Frontal cortex (tissue), 4 donors: ENCODE data around the gene ZMIZ1. TPM values are rescaled to one million over a fixed set of nuclear protein-coding genes. Genes with fewer than 3 reads are reported as not detected.

ENCODE experiments used
- DNase-seq, 2 donors: peaks; one replicate each; pipeline ENCODE4 v3.0.0; 2012; ENCODE audit warnings: low spot score in 2 of 2
- FAIRE-seq: peaks from 2 replicates; lab custom pipeline; 2012; peaks lifted over from hg19 to GRCh38; lab: Jason Lieb, UNC
- total RNA-seq: library from RNA; depleted of rRNA; stranded (reverse); fragments of >200 nt; gene quantifications from one replicate; pipeline ENCODE4 v1.2.3, GENCODE V29; 2014
- donor health status: control.
- donor health status: control.
- donor health status: control.

Gene ZMIZ1
- total RNA-seq, 1 donor from 2014 or later = 19.6 TPM

DNA sequence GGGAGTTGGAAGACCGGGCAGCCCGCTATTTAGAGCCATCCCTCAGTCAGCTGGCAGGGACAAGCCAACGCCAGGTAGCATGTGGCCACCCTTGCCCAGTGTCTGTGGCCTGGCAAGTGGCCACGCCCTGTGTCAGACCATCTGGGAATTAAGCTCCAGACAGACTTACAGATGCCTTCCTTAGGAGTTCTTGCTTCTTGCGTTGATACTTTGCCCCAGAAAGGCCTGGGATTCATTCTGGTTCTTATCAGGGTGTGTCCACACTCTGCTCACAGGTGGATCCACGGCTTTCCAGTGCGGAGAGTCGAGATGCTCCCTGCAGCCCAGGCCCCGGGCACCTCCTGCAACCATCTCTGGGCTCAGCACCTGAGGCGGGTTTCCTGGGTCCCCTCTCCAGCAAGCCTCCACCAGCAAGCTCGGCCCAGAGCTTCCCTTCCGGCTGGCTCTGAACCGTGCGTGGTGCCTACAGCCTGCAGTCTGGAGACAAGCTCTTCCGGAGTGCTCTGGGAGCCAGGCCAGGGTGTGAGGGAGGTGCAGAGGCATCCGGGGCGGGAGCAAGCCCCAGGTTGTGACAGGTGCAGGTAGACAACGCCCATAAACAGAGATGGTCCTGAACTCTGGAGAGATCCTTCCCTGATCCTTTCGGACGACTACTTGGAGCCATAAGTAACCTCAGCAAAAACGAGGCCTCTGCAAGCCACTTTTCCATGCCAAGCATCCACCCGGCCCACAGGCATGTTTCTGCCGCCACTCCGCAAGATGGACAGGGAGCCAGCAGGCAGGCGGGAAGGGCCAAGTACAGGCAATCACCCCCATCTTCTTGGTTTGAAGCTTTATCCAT is 246.2 kb downstream of the ZMIZ1 start:
- no peak for FAIRE-seq
- DNase-seq = no peak

DNA sequence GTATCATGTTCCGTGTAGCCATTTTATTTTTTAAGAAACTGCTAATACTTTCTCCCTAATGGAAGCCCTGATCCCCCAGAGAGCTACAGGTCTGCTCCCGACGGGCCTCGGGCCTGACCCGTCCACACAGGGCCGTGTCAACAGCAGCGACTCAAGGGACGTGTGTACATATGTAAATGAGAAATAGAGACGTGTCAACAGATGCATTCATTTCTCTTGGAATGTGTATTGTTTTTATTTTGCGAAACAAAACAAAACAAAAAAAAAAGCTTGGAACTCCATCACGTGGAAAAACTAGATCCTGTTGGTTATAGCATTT is 246.8 kb downstream of the ZMIZ1 start:
- DNase-seq = no peak
- FAIRE-seq = no peak

DNA sequence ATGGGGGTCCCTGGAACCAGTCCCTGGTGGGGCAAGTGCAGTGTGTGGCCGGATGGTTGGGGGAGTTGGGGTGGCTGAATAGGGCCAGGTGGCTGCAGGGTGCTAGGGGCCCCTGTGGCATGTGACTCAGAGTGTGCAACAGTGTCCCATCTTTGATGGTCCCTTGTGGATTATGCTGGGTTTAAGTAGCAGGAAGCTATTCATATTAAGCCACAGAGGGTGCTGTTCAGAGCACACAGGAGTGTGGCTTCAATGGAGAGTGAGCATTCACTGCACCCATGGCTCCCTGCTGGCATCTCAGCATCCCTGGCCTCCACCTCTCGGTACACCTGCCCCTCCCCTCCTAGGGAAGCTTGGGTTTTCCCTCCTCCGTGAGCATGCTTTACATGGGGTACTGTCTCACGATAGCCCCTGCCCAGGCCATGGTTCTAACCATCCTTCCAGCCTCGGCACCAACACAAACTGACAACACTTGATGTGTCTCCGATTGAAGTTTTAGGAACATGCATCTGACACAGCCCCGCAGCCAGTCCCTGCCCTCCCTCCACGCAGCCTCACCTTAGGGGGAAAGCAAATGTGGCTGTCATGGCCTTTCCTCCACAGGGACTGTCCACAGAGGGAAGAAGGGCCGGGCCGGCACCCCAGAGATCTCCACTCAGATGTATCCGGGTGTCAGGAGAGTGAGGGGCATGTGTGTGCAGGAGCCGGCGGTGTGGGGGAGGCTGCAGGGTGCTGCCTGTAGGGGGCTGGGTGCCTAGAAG is 248.1 kb downstream of the ZMIZ1 start:
- DNase-seq = no peak
- no peak for FAIRE-seq

DNA sequence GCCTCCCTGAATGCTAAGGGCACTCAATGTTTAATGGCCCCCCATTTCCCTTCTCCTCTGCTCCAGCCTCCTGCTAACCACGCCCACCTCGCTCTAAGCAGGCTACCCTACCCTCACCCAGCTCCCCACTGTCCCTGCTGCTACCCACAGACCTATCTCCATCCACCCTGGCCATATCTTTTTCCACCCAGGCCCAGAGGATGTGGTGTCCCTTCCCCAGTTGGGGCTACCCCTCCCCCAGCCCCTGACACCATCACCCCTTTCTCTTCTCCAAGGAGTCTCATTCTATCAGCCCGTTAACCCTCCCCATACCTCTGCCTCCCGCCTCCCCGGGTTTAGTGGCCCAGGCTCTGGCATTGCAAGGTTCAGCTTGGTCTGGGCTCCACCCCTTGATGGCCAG is 249.6 kb downstream of the ZMIZ1 start:
- no peak for DNase-seq
- FAIRE-seq = no peak

DNA sequence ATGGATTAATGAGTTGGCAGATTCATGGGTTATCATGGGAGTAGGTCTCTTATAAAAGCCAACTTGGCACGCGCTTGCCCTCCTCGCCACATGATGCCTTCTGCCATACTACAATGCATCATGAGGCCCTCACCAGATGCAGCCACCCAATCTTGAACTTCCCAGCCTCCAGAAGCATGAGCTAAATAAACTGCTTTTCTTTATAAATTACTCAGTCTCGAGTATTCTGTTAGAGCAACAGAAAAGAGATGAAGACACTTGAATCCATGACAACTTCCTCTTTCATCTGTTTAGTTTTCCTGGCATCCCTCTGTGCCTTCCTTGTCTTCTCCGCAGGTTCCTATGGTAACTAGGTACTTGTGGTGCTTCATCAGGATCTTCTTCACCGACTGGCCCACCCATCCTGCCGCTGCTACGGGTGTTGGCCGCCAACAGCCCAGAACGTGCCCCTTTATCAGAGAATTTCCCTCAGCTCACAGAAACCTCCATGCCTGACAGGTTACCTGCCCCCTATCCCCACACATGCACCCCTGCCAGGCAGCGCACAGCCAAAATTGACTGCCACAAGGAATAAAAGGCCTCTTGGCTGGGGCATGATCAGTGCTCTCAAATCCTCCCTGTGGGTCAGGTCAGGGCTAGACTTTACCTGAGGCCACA is 250.5 kb downstream of the ZMIZ1 start:
- no peak for FAIRE-seq

DNA sequence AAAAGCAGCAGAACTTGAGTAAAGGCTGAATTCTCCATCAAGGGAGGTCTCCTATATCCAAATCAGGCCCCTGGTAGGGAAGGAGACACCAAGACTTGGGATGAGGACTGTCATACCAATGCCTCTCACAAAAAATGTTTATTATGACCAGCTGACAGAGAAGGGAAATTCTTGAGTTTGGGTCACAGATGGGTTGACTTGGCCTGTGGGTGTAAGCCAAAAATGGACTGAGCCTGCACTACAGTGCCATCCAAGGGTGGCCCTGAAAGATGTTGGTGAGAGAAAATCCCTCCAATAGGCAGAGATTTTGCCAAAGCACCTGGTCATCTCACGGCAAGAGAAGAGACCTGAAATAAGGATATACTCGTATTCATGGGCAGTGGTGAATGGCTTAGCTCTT is 251.6 kb downstream of the ZMIZ1 start:
- no peak for FAIRE-seq
- DNase-seq = no peak

More for the DNA sequence above, 250.5 kb downstream of the ZMIZ1 start:
- DNase-seq = no peak

DNA sequence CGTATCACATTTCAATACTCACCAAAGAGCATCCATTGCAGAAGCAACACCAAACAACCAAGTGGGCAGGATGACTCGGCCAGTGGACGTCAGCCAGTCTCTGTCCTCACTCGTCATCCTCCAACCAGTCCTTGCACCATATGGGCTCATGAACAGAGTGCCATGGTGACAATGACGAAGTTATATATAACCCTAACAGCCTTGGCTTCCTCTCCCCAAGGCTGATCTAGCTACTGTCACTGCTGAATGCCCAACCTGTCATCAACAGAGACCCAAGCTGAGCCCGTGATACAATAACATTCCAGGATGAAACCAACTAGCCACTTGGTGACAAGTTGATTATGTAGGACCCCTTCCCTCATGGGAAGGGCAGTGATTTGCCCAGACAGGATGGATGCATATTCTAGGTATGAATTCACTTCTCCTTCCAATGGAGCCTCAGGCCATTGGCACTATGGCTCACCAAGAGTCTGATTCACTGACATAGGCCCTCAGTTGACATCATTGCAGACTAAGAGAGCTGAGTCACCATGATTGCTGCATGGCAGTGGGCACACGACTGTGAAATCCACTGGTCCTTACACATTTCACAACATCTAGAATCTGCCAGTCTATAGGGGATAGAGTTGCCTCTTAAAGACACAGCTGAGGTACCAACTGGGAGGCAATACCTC is 252.2 kb downstream of the ZMIZ1 start:
- FAIRE-seq (no peak), DNase-seq (no peak)

DNA sequence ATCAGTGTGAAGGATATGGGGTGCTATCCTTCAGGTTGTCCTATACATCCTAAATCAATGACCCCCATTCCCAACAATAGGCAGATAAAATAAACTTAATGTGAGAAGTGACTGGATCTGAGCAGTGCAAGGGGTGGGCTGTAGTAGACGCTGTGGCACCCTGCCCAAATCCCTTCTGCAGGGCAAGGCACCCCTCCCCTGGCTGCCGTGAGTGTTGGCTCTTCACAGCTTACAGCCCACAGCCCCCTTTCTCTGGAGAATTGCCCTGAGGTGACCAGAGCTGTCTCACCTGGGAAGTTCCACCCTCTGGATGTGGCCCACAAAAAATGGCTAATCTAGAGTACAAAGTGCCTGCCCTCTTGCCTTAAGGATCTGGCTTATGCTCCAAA is 252.7 kb downstream of the ZMIZ1 start:
- no peak for DNase-seq
- no peak for FAIRE-seq

DNA sequence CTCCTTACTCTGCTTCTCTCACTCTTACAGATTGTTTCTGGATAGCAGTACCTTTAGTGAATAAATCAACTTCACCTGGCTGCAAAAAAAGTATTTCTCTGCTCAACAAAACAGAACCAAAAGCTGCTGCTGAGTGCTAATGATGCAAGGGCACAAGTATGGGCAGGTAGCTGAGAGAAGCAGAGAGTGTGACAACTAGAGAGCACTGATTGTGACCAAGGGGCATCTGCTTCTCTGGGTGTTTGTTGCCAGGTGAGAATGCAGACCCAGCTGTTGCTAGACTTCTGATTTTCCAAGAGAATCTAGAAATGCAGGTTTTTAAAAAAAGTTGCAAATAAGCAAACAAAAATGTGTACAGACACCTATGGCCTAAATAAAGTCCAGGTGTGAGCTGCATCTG is 253.2 kb downstream of the ZMIZ1 start:
- no peak for FAIRE-seq
- DNase-seq = no peak

DNA sequence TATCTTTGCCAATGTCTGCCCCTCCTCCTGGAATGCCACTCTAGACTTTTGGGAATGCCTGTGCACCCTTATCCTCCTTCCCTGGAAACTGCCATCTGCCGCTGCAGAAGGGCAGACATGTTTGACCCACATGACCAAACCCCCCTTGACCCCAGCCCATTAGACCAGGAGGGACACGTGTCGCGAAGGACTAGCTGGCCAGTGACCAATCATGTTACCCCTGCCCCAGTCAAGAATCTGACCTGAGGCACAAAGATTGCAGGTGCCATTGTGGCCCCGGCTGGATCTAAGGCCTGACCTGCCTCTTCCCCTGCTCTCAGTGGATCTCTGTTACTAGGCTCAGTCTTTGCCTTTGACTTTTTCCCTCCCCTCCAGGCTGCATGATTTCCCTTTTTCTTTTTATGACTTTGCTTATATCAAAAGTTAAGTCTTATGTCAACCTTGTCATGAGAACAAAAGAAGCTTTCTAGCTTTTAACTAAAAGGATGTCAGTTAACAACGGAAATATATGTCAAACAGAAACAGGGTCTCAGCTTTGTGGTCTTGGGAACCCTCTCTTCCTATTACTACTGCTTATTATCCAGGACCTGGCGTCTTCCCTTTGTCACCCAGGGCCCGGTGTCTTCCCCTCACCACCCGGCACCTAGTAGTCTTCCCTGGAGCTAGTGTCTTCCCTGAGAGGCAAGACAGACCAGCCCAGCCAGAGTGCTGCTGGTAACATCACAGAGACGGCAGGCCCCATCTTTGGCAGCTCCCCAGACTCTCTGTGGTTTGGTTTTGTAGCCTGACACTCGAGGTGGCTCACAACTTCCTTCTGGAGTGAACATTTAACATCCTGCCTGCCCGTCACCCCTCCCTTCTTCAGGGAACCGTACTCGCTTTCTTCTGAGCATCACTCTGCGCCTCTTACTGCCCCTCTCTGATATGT is 254.1 kb downstream of the ZMIZ1 start:
- no peak for FAIRE-seq

DNA sequence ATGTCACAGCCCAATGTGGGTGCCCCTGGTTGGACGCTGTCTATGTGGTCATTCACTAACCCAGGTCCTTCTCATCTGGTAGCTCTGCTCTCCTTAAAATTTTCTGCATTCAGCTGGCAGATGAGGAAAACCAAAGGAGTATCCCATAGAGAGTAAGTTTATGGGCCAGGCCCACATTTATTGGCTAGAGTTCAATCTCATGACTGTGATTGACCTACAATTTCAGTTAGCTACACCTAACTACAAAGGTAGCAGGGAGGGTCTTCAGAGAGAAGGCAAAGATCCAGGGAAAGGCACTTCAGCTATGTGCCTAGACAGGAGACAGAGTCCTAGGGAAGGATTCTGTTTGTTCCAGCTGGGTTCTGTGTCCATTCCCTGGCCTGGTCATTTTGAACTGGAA is 254.8 kb downstream of the ZMIZ1 start:
- no peak for DNase-seq
- no peak for FAIRE-seq

More for the DNA sequence above, 254.1 kb downstream of the ZMIZ1 start:
- DNase-seq = no peak

DNA sequence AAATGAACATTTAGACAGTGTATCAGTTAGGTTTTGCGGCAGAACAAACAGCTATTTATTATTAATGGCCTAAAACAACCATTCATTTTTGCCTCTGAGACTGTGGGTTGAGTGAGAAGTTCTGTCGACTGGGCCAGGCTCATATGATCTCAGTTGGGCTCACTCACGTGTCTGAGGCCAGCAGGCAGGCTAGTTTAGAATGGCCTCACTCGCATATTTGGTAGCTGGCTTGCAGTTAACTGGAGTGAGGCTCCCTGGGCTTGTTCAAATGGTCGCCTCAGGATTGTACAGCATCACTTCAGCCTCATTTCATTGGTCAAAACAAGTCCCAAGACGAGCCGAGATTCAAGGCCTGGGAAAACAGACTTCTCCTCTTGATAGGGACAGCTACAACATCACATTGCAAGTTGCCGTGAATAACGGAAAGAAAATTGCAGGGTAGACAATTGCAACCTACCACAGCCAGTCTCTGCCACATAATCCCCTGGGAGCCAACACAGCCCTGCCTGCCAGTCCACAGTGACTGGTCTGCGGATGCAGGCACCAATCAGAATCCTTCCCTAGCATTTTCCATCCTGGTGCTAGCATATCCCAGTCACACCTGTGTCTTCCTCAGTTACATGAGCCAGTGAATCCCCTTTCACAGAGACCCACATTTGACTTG is 255.4 kb downstream of the ZMIZ1 start:
- no peak for FAIRE-seq
- DNase-seq = no peak

DNA sequence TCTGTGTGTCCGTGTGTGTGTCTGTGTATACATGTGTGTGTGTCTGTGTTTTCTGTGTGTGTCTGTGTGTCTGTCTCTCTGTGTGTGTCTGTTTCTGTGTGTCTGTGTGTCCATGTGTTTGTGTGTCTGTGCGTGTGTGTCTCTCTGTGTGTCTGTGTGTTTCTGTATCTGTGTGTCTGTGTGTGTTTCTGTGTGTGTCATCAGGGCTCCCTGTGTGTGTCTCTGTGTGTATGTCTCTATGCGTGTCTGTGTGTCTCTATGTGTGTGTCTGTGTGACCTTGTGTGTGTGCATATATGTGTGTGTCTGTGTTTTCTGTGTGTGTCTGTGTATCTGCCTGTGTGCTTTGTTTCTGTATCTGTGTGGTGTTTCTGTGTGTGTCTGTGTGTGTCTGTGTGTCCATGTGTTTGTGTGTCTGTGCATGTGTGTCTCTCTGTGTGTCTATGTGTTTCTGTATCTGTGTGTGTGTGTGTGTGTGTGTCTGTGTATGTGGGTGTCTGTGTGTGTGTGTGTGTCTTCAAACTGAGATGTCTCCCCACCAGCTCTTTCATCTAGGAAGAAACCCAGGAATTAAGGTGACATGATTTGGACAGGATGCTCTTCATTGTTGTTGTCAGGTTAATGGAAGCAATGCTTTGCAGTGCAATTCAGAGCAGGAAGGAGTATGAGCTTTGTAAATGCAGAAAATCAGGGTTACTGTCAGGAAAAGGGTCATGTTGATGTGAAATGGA is 257.8 kb downstream of the ZMIZ1 start:
- DNase-seq (no peak), FAIRE-seq (no peak)

DNA sequence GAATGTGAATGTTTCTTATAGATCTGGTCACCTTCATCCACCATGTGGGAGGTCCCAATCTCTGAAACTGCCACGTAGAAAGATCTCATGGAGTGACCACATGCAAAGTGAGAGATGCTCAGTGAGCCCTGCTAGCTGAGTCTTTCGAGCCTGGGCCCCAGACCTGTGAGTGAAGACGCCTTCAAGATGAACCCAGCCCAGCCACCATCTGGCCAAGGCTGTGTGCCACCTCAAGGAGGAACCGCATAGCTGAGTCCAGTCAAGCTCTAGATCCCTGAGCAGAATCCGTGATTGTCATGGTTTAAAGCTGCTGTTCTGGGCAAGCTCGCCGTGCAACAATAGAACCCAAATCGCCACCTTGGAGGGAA is 258.3 kb downstream of the ZMIZ1 start:
- FAIRE-seq (no peak), DNase-seq (no peak)

DNA sequence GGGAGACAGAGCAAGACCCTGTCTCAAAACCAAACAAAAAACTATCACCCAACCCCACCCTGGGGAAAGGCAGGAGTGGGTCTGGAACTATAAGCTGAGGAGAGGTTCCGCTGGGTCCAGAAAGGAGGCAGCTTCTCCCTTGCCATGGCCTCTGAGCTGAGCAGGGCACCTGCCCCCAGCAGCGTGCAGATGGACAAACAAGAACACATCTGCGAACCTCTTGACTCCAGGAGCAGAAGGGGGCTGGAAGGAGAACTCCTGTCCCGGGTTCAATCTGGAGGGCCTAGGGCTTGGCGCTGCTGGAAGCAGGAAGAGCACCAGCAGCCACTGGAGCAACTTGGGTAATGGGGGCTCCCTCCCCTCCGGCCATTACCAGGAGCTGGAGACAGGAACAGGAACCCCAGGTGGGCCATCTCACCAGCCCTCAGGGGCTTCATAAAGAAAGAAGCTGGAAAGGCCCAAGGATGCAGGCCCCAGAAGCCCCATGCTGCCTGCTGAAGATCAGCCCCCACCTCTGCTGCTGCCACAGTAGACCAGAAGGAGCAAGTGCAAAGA is 259.5 kb downstream of the ZMIZ1 start:
- FAIRE-seq (no peak), DNase-seq (no peak)

DNA sequence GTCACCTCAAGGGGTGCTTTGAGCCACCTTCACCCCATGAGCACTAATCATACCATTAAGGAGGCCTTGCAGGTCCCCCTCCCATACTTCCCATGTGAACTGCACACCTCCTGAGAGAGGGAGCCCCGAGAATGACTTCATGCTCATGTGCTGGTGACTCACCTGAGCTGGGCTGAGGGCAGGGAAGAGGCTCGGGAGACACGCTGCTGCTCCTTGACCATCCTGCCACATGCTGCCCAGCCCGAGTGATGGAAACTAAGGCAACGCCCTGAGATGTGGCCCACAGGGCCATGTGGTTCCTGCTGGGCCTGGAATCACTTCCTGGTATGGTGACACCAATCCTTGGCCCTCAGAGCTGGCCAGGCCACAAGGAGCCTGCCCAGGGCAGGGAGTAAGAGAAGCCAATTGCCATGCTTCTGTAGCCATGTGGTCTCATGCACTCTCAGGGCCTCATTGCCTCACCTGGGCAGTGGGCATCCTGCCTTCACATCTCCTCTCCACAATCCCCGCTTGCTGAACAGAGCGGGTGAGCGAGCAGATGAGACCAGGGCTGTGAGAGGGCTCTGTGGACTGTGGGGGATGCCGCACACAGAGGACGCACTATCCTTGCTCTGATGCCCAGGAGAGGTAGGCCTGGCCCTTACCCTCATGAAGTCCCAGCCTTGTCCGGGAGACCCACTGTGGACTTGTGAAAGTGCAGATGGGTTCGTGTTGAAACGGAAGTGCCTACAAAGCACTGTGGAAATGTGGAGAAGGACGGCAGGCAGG is 260.2 kb downstream of the ZMIZ1 start:
- FAIRE-seq (no peak), DNase-seq (no peak)

DNA sequence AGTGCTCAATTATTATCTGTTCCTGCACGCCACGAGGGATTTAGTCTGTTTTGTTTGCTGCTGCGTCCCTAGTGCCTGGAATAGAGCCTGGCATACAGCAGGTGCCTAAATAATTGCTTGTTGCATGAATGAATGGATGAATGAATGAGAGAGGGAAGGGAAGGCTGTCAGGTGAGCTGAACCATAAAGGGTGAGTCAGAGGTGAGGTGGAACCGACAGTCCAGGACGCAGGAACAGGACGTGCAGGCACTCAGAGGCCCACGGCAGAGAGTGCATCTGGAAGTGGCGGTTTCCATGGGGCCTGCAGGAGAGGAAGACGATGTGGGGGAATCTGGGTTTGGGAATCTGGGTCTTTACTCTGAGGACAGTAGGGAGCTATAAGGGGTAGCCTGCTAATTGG is 260.8 kb downstream of the ZMIZ1 start:
- FAIRE-seq (no peak), DNase-seq (no peak)
